GM21360 (cell line): ENCODE measurements around the gene ST14.

Experiments used
- ATAC-seq: cut with Tn5 transposase; IDR thresholded peaks from one replicate; pipeline ENCODE4 v1.9.1; 2021; ENCODE audit warnings: mild to moderate bottlenecking, moderate library complexity; ENCODE audit not compliant: unreplicated experiment

The ST14 gene

DNA sequence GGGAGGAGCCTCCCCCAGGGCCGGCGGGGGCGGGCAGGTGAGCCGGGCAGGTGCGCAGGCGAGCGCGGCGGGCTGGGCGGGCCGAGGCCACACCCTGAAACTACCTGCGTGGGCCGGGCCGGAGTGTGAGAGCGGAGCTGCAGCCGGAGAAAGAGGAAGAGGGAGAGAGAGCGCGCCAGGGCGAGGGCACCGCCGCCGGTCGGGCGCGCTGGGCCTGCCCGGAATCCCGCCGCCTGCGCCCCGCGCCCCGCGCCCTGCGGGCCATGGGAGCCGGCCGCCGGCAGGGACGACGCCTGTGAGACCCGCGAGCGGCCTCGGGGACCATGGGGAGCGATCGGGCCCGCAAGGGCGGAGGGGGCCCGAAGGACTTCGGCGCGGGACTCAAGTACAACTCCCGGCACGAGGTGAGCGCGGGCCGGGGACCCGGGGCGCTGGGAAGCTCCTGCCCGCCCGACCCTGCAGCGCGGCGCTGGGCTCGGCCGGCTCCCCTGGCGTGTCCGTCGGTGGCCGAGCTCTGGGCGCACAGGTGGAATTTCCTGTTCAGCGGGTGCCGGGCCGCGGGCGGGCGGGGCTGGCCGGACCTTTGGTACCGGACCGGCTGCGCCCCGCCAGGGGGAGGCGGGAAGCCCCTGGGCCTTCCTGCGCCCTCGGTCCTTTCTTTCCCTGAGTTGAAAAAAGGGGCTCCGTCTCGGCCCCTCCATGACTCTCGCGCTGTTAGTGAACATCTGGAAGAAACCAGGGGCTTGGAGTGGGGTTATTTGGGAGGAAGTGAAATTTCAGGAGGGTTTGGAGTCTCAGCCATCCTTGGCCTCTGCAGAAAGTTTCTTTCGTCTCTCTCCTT lies at the start of gene ST14:
TSS of gene ST14 (plus strand) at position 126 of the 841 bp plus-strand sequence. CDS start at position 324, 198 bp downstream.
- ATAC-seq = no peak

DNA sequence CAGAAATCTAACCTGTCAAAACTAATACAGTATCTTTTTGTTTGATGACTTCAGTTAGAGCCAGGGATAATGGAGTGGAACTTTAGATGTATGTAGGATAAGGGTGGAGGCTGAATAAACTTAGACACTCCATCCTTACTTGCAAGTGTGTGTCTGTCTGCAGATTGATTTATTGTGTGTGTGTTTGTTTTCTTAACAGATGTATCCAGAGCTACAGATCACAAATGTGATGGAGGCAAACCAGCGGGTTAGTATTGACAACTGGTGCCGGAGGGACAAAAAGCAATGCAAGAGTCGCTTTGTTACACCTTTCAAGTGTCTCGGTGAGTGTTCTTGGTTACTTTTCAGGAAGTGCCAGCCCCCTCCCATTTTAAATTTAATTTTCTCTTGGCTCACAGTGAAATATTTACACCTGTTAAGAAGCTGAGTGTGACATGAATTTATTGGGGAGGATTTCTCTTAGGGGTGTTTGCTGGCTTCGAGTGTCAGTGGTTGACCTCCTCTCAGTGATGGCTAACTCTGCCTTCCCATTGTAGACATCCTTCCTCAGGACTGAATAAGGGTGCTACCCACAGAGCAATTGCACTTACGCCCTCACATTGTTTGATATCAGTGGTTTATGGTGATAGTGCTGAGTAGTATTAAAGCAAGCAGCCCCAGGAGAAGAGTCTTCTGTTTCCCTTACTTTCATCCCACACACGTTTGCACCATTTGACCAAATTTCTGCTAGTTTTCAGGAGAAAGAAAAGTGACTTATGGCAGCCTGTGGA lies 49.1 kb upstream of the ST14 start:
- ATAC-seq = no peak

GRCh38 chr11:130112071-130112830 lies 47.3 kb upstream of the ST14 start:
- no peak for ATAC-seq

DNA sequence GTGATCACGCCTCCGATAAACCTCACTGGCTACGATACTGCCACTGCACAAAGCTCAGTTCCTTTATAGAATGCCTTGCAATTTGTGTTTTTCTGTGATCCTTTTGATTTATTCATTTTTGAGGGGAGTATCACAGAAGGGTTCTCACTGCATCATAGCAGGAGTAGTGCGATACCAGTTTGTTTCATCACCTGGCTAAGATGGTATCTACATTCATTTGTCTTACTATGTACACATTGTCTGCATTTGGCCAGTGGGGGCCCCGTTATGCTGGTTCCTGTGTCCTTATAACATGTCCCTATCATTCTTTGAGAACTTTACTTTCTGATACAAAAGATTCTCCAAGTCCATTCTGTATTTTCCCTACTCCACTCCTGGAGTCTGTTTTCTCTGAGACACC lies 45.3 kb upstream of the ST14 start:
- ATAC-seq = no peak

GRCh38 chr11:130114726-130115125 lies 44.9 kb upstream of the ST14 start:
- no peak for ATAC-seq

DNA sequence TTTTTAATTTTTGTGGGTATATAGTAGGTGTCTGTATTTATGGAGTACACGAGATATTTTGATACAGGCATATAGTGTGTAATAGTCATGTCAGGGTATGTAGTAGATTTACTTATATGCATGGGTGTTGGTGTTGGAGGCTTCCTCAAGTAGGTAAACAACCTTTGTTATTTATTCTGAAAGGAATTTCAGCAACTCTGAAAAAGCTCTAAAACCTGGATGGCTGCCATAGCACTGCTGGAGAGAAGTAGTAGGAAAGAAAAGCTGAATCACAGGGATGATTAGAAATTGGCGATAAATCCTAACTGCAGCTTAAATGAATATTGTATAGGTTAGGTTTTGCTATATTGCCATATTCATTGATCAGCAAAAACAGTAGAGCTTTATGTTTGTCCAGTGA lies 44.4 kb upstream of the ST14 start:
- no peak for ATAC-seq

- peak; percentile 92 for ATAC-seq
Measured at GRCh38 chr11:130118165-130118564, 41.4 kb upstream of the ST14 start.

DNA sequence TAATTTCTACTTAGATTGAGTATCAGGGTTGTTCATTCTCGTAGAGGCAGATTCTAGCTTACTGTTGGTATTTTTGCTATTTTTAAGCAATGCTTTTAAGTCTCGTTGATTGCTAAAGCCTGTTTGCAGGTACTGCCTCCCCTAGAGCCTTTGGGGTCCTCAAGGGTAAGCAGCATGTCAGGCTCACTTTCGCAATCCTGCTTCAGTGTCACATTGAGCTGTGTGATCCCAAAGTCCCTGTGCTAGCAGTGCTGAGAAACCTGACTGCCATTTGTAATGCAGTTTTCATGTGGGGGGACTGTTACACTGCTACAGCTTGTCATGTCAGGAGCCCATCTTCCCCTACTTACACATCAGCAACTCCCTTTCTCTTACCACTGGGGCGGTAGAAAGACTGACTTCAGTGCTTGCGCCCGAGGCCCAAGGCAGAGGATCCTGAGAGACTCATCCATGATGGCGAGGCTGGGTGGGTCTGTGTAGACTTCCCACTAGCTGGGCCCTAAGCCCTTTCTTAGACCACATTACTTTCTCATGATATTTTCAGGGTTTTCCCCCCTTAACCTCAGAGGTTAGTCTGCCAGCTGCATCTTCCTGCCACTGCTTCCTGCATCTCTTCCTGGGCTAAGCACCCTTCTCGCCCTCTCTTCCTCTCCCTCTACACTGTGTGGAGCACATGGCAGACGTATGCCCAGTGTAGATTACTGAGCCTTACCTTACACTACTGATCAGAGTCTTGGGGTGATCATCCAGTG lies 40.8 kb upstream of the ST14 start:
- peak; percentile 54 for ATAC-seq

DNA sequence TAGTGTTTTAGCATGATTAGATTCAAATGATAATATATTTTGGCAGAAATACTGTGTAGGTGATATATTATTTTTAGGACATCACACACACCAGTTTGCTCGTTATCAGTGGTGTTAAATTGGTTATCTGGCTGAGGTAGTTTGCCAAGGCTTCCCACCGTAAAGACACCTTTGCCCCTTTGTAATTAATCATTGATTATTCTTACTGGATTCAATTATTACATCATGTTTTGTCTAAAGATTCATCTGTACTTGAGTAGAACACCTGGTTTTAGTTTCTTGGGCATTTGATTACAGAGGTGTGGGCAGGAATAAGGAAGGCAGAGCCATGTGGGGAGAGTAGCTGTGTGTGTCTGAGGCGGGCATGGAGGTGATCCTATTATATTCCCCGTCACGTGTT lies 39.5 kb upstream of the ST14 start:
- ATAC-seq = no peak

DNA sequence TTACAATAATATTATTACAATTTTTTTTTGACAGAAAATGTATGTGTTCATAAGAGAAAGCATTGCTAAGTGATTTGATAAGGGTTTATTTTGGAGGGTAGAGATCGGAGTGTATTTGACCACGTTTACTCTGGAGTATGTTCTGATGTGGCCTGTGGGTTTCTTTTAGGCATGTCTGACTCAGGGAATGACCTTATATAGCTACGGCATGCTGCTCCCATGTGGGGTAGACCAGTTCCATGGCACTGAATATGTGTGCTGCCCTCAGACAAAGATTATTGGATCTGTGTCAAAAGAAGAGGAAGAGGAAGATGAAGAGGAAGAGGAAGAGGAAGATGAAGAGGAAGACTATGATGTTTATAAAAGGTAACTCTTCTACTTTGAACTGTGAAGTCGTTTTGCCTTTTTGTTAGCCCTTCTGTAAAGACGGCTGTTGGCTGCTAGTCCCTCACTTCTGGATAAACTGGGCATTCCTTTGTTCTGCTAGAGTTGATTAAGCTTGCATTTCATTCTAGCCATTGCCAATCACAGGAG lies 38.1 kb upstream of the ST14 start:
- no peak for ATAC-seq

DNA sequence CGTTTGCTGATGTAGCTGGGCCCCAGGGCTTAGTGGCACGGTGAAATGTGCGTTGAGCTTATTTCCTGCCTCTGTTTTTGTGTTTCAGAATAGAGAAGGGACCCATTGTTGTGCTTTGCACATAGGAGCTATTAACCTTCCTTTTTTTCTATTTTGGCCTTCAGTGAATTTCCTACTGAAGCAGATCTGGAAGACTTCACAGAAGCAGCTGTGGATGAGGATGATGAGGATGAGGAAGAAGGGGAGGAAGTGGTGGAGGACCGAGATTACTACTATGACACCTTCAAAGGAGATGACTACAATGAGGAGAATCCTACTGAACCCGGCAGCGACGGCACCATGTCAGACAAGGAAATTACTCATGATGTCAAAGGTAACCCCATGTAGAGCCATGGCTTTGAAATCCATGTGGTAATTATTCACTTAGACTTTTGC lies 37.4 kb upstream of the ST14 start:
- no peak for ATAC-seq

DNA sequence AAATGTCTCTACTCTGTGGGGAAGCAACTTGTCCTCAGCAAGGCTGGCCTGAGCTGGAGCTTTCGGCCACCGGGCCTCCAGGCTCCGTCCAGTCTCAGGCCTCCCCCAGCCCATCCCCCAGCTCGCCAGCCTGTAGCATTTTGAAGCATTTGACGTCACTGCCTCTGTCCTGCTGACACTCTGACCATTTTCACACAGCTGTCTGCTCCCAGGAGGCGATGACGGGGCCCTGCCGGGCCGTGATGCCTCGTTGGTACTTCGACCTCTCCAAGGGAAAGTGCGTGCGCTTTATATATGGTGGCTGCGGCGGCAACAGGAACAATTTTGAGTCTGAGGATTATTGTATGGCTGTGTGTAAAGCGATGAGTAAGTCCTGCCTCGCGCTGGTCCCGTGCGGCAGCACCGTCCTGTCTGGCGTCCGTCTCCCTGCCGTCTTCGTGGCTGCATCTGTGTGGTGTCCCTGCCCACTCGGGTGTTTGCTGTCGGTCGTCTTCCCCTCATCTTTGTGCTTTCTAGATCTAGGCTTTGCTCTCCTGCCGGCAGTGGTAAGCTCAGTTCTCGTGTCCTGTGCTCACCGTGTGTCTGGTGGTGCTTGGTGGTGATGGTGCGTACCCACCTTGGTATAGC lies 36.1 kb upstream of the ST14 start:
- ATAC-seq = no peak

DNA sequence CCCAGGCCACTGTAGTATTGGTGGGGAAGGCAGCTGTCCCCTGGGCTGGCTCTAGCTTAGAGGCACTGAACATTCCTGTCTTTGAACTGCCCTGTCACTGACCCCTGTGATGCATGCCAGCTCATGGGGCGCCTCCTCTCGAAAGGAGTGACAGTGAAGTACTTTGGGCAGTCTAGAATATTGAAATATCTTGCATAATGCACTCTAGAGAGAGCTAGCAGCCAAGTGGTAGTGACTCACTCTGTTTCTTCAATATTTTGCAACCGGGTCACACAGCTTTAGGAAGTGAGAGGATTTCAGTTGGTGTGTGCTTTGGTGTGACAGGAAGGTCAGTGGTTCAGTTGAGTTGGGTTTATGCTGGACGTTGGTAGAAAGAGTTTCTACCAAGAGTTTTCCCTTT lies 35.5 kb upstream of the ST14 start:
- no peak for ATAC-seq

GRCh38 chr11:130125638-130126037 lies 33.9 kb upstream of the ST14 start:
- no peak for ATAC-seq

GRCh38 chr11:130126516-130126915 lies 33.1 kb upstream of the ST14 start:
- ATAC-seq = no peak

DNA sequence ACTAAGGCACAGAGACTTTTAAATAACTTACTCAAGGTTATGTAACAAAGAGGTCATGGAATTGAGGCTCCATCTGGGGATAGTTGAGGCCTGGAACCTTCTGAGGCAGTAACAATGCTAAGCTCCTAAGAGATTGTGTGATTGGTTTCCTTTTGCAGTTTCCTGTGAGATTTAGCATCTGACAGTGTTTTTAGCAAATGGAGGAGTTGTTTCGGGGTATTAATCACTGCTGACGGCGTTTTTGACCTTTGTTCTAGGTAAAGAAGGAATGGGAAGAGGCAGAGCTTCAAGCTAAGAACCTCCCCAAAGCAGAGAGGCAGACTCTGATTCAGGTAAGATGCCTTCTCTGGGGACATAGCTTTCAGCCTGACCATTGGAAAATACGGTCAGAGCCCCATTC lies 32.1 kb upstream of the ST14 start:
- ATAC-seq = no peak

DNA sequence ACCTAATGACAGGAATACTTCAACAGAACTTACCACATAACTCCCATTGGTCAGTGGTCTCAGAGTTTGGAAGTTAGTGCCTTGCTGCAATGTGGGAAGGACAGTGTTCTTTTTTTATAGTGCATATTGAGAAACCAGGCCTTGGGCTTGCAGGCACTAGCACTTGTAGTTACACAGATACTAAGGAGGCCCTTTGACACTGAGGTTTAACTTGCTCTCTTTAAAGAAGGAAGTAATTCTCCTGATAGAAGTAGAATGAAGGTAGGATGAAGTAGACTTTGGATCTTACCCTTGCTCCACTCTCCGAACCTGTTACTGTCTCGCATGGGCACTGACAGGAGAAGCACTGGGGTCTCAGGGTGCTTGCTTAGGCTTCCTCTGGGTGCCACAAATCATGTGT lies 31.0 kb upstream of the ST14 start:
- ATAC-seq = no peak

DNA sequence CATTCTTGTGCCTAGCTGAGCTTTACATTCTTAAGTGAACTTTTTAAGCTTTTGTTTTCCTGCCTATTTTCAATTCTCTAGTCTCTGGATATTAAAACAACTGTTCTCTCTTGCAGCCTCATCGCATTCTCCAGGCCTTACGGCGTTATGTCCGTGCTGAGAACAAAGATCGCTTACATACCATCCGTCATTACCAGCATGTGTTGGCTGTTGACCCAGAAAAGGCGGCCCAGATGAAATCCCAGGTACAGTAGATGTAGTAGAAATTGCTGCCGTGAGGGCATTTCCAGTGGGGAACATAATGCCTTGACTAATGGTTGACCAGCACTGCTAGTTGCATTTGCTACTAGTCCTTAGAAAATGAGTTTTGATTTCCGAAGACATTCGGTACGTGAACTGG lies 29.7 kb upstream of the ST14 start:
- no peak for ATAC-seq

GRCh38 chr11:130131961-130132850 lies 27.4 kb upstream of the ST14 start:
- ATAC-seq = peak; percentile 77
